Left kidney (tissue), 2 donors: ENCODE results near the gene KLK10. TPM values are rescaled to one million over a fixed set of nuclear protein-coding genes. Genes with fewer than 3 reads are reported as not detected.

Experiments
- DNase-seq: peaks from one replicate; pipeline ENCODE4 v3.0.0-alpha.2; 2013
- polyA plus RNA-seq: library from polyadenylated mRNA; unstranded; fragments of 120-200 nt; gene quantifications from one replicate; pipeline ENCODE4 v1.2.1, GENCODE V29; 2013; ENCODE audit not compliant: insufficient read length

KLK10 gene
- polyA plus RNA-seq, 1 donor = 0.17 TPM

DNA sequence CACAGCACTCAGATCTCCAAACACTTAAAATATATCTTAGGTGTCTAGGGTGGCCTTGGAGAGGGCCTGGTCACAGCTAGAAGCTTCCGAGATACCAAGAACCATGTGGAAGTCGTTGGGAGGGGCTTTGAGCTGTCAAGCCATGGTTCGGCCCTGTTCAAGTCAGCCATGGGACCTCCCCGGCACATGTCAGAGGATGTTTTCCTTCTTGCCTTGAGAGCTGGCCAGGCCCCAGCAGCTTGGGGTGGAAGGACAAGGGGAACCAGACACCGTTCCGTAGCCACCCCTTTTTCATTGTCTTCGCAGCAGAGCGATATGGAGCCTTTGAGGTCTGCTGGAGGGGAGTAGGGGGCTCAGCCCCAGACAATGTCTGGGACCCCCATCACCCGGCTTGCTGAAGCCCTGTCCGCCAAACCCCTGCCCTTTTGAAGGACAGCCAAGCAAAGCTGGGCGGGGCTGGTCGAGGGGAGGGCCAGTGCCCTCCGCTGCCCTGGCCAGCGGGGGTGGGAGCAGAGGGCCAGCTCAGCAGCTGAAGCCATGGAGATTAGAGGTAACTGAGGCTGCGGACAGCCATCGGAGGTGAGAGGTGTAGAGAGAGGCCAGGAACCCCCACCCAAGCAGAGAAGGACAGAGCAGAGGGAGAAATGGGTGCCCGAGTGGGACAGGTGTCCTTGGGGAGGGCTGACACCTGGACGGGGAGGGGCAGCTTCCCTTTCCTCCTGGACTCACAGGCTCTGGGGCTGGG is 6.5 kb upstream of the KLK10 start:
- no peak for DNase-seq

DNA sequence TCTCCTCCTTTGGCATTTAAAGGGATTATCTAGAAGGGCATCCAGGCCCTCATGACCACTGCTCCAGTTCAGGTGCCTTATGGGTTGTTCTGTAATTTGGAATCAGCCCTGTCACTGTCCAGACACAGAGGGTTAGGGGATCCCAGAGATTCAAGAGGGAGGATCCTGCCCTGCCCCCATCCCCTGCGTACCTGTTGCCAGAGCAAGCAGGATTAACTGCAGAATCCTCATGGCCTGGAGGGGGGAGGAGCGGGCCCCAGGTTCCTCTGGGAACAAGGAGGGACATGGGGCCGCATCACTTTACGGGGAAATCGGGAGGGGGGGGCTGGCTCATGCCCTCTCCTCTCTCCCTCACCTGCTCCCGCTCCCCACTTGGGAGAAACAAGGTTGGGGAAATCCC is 5.9 kb upstream of the KLK10 start:
- no peak for DNase-seq

DNA sequence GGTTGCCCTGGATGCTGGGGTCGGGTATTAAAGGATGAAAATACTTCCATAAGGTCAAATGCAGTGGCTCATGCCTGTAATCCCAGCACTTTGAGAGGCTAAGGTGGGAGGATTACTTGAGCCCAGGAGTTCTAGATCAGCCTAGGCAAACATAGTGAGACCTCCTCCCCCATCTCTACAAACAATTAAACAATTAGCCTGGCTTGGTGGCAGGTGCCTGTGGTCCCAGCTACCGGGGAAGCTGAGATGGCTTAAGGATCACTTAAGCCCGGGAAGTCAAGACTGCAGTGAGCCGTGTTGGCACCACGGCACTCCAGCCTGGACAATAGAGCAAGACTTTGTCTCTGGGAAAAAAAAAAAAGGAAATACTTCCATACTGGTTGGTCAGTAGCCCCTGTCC is 5.4 kb upstream of the KLK10 start:
- DNase-seq = no peak

DNA sequence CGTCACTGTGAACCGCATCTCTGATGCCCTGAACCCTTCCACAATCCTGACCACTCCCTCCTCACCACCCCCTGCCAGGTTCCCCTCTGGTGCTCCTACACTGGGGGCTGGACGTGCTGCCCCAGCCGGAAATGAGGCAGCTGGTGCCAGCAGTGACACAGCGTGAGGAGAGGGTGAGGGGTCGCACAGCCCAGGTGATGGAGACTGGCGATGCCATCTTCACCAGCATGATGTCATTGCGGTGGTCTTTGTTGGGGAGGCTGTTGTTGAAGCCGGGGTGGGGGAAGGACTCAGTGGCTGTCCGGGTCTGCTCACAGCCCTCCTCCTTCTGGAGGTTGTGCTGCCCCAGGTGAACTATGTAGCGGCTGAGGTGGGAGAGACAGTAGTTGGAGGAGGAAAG is 4.4 kb upstream of the KLK10 start:
- DNase-seq = no peak

DNA sequence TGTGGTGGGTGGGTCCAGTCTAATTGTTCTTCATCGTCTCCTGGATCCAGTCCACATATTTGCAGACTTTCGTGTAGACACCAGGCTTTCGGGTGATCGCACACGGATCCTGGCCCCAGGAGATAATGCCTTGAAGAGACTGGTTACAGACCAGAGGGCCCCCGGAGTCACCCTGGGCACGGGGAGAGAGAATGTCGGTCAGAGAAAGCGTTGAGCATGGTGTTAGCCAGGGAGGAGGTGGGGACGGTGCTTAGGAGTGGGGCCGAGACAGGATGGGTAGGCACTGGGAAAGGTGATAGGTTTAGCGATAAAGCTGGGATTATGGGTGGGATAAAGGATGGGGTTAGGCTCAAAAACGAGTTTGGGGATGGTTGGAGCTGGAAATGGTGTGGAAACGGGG is 3.0 kb upstream of the KLK10 start:
- DNase-seq = no peak

DNA sequence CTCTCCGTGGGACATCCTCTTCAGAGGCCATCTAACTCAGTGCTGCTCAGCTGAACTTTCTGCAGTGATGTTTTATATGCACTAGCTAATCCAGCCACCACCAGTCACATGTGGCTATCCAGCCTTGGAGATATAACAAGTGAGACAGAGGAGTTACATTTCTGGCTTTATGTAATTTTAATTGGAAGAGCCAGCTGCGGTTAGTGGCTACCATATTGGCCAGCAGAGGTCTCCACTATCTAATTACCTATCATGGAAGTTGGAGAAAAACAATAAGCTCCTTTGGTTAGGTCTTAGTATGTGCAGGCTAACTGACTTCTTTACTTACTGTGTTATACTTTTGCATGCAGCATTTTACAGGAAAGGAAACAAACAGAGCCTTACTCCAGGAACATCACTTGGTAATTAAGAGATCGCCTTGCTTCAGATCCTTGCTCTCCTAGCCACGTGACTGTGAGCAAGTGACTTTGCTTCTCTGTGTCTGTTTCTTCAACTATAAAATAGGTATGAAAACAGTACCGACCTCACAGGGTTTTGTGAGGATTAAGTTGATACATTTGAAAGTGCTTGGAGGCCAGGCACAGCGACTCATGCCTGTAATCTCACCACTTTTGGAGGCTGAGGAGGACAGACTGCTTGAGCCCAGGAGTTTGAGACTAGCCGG is 1.6 kb upstream of the KLK10 start:
- peak; percentile 59 for DNase-seq

DNA sequence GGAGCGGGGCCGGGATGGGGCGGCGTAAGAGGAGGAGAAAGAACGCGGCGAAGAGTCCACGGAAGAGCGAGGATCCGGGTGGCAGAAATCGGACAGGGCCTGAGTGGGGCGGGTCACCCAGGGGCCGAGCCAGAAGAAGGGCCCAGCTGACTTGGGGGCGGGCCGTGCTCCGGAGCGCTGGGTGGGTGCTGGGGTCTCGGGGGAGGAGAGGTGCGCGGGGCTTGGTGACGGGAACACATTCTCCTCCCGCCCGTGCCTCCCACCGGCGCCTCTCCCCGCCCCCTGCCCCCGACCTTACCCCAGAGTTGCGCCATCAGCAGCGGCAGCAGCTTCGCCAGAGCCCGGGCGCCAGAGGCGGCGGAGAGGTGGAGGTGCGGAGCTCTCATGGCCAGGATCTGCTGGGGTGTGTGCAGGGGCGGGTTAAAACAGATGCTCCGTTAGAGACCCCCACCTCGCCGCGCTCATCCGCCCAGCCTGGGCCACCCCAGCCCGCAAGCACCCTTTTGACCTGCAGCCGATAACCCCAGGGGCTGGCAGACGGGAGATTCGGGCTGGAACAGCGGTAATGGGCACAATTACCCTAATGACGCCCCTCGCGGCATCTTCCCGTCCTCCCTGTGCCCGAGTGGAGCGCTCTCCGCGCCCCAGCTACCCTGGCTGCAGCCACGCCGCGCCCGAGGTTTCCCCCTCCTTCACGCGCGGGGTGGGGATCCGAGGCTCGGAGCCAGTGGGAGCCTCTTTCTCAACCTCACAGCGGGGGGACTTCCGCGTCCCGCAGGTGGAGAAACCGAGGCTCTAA is 565 bp downstream of the KLK10 start:
- DNase-seq = no peak

DNA sequence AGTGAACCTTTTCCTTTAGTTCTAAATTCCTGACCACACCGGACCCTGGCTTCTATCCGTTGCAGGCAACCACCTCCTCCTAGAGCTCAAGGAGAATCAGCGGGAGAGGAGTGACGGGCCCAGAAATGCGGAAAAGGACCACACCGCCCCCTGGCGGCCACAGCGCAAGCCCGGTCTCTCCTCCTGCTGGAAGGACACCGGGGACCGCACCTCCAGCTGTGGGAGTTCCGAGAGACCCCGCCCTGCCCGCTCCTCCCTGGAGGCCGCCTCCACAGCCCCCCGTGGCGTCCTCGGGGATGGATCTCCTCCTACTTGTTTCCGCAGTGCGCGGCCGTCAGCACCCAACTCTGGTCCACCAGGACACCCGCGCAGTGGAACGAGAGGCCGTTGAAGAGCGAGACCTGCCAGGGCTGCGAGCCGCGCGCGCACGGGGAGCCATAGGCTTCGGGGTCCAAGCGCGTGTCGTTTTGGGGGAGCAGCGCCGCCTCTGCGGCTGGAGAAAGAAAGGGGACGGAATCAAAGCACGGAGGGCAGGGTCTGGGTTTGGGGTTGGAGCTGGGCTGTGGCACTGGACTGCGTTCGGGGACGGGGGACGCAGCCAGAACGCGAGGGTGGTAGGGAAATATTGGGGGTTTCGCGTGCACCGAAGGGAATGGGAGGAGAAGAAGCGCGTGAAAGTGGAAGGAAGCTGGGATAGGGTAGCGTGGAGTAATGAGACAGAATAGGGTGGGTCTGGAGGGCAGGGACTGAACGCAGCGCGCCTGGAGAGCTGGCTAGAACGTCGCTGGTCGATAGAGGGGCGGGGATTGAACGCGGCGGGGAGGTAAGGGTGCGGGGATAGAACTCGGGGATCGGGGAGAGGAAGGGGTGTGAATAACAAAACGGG is 2.5 kb downstream of the KLK10 start:
- DNase-seq = peak; percentile 51

DNA sequence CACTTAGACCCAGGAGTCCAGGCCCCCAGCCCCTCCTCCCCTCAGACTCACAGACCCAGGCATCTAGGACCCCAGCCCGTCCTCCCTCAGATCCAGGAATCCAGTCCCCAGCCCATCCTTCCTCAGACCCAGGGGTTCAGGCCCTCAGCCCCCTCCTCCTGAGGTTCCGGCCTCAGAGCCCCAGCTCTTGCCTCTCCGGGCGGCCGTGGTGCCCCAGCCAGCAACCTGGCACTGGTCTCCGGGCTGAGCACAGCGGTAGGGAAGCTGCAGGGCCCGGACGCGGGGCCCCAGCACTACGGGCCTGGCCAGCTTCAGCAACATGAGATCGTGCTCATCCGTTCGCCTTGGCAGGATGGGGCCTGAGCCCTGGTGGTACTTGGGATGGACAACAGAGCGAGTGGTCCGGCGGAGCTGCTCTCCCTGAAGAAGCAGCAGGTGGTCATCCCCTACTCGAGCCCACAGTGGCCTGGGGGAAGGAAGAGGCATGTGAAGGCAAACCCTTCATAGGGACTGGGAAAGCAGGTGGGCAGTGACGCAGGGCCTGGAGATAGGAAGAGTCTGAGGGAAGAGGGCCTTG is 3.7 kb downstream of the KLK10 start:
- DNase-seq = no peak

DNA sequence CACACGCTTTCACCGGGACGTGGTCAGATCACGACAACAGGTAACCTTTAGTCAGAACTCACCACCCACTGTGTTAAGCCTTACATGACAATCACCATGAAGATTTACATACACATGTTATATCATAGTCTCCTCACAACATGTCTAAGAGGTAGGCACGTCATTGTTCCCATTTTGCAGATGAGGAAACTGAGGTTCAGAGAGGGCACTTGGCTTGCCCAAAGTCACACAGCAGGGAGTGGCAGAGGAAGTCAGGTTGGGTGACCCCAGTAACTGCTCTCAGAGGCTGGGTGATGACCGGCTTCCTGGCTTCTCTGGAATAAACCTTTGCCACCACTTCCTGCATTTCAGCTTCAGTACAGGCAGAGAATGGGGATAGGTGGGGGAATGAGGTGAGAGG is 5.3 kb downstream of the KLK10 start:
- no peak for DNase-seq

DNA sequence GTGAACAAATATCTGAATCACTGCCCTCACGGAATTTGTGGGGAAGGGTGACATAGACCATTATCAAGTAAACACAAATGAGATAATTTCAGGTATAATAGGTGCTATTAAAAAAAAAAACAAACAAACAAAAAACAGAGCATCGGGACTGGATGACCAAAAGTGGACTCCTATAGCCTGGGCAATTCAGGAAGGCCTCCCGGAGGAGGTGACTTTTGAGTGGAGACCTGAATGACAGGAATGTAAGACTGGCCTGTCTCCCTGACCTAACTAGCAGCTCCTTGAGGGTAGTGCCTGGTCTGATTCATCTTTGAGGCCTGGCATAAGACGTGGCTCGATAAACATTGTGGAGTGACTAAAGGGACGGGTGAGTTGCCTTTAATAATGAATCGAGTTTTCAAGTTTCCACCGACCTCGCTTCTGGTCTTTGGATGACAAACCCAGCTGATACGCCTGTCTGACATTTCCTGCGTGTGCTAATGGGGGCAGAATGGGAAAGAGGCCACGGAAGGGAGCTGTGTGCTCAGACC is 6.8 kb downstream of the KLK10 start:
- no peak for DNase-seq

DNA sequence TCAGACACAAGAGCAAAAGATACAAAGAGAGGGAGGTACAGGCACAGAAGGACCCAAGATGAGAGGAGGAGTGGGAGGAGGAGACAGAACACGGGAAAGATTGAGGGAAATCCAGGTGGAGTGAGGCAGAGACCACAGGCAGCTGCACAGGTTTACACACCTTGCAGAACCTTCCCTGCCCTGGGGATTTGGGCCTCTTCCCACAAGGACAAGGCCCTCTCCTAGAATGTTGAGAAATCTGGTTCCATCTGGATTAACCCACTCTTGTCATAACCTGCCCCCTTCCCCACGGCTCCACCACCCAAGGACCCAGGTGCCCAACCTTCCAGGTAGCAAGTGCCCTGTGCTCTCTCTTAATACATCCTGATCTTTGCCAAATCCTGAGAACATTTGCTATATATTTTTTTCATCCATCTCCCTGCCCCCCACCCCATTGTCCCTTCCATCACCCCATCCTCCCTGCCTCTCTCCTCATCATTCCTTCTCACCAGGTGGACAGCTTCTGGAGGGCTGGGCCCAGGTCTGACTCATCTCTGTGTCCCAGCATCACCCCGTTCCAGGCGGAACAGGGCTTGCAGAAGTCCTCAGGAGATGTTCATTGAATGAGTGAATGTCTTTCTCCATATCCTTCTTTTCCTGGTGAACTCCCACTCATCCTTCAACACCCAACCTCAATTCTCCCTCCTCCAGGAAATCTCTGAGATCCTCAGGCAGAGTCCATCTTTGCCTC is 9.3 kb downstream of the KLK10 start:
- DNase-seq = no peak

DNA sequence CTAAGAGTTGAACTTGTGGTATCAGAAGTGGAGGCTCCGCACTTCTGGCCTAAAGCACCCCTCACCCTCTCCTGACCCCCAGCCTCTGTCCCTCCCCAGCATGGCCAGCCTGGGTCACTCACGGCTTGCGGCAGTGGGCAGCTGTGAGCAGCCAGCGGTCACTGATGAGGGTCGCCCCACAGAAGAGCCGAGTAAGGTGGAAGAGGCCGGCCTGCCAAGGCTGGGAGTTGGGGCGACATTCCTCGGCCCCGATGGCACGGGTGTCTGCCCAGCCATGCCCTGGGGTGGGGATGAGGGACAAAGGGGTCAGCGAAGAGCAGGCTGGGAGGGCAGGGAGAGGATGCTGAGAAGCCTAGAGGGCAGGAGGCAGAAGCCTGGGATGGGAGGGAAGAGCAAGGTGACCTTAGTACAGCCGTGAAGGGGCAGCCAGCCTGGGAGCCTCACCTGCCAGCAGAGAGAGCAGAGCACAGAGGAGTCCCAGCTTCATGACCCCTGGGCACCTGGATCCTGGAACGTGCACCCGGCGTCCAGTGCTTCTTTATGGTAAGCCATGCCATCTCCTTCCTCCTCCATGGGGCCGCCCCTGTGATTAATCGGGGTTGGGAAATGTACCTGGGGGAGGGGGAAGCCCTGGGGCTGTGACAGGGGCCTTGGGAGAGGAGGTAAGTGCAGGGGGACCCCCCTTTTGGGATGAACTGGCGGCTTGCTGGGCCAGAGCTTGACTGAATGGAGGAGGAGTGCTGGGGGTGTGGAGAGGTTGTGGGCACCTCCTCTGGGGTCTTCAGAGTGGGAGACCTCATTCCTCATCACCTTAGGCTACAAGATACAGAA is 10.2 kb downstream of the KLK10 start:
- DNase-seq = no peak

DNA sequence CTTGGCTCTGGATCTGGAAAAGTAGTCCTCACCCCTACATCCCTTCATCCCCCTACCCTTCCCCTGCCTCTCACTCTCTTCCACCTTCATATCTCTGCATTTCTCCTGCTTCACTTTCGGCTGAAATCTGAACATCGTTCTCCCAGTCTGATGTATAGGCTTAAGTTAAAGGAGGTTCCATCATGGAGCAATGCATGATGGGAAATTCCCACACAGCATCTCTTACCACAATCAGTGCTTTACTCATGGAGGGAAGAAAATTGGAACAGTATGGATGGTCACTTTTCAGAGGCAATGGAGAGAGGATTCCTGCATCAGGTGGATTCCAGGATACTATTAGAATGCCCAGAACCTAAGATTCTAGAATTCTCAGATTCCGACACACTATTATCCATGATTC is 12.0 kb downstream of the KLK10 start:
- no peak for DNase-seq

DNA sequence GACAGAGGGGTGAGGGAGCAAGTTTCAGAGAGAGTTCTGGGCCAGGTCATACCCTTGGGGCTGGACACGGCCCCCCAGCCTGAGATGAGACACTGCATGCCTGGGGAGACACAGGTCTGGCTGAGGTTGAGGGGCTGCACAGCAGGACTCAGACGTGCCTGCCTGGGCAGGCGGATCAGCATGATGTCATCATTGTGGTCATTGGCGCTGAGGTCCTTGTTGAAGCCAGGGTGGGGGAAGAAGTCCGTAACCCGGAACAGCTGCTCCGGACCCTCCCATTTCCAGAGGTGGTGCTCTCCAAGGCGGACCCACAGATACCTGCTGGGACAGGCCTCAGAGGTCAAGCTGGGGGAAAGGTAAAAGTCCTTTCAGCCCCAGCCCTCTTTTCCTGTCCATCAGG is 13.1 kb downstream of the KLK10 start:
- no peak for DNase-seq

DNA sequence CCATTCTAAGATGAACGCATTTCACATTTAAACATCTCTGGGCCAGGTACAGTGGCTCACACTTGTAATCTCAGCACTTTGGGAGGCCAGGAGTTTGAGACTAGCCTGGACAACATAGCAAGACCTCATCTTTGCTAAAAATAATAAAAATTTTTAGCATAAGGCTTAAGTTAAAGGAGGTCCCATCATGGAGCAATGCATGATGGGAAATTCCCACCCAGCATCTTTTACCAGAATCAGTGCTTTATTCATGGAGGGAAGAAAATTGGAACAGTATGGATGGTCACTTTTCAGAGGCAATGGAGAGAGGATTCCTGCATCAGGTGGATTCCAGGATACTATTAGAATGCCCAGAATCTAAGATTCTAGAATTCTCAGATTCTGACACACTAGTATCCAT is 14.3 kb downstream of the KLK10 start:
- no peak for DNase-seq

DNA sequence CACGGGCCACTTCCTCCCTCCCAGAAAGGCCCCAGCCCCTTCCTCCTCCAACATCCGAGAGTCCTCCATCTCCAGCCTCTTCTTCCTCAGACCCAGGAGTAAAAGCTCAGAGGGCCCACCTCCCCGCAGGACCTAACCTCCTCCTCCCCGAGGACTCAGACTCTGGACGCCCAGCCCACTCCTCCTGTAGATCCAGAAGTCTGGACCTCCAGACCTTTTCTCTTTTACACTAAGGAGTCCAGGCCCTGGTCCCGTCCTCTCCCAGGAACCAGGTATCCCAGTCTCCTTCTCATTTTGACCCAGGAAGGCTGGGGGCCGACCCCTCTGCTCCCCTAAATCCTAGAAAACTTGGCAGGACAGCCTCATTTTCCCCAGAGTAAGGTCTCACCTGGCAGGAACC is 16.2 kb downstream of the KLK10 start:
- no peak for DNase-seq

DNA sequence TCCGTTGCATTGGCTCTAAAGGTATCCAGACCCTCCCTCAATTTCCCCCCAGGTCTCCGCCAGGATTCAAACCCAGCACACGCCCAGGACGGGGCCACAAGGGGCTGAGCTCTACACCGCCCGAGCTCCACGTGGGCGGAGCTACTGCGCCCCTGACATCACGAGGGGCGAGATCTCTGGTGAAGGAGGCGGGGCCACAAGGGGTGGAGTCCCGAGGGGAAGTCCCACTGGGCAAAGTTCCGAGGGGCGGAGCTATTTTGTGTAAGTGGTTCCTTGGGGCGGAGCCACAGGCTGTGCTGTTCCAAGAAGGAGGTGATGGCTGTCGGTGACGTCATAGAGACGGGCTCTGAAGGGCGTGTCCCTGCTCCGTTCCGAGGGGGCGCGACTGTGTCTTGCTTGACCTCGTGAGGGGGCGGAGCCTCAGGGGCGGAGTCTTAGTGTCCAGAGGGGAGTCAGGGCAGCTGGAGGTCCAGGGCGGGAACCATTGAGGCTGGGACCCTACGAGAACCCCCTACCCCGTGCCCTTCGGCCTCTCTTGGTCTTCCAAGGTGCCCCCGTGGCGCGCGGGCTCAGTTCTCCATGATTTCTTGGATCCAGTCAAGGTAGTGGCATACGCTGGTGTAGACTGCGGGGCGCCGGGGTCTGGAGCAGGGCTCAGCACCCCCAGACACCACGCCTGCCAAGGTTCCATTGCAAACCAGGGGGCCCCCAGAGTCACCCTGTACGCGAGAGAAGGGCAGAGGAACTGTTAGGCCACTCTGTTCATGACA is 16.8 kb downstream of the KLK10 start:
- DNase-seq = peak; percentile 40

DNA sequence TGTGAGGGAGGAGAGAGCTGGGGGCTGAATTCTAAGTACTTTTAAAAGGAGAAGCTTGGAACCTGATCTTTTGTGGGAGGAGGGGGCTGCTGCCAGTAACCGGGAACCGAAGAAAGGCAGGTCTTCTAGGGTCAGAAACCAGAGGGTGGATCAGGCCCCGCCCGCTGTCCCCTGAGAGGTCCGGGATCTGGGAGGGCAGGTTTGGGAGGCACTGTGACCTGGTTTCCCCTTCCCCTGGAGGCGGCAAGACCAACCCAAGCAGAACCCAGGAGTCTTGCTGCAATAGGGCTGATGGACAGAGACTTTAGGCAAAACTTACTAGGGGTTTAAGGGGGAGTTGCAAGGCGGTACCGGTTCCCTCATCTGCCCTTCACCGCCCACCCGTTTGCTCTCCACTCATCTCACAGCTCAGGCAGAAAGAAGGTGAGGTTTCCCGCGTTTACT is 17.4 kb downstream of the KLK10 start:
- DNase-seq = peak; percentile 60
